Left ventricle myocardium inferior (tissue), 1 donor: ENCODE results near the gene SLC39A2. TPM values are rescaled to one million over a fixed set of nuclear protein-coding genes. Genes with fewer than 3 reads are reported as not detected.
"Not testable (repeated sequence)": the region's sequence is repeated elsewhere in the genome, so short reads cannot be mapped to it uniquely, and the experiment has no call there.

Experiments used
- DNase-seq: peaks from one replicate; pipeline ENCODE4 v3.0.0-alpha.2; 2020
- H3K27ac ChIP-seq: fragments of 200-600 bp; replicated peaks from 2 replicates; pipeline ENCODE4 v1.8.0; 2021
- H3K27me3 ChIP-seq: fragments of 200-600 bp; 2 replicates; pipeline ENCODE4 v1.8.0; 2021; ENCODE audit warnings: low read depth
- H3K36me3 ChIP-seq: fragments of 200-600 bp; 2 replicates; pipeline ENCODE4 v1.8.0; 2021
- H3K4me1 ChIP-seq: fragments of 200-600 bp; 2 replicates; pipeline ENCODE4 v1.8.0; 2021
- H3K4me3 ChIP-seq: fragments of 200-600 bp; 2 replicates; pipeline ENCODE4 v1.8.0; 2021; ENCODE audit warnings: mild to moderate bottlenecking, moderate library complexity
- H3K9me3 ChIP-seq: fragments of 200-600 bp; replicated peaks from 2 replicates; pipeline ENCODE4 v1.8.0; 2021
- intact Hi-C: fragments of 100-400 bp; cut with micrococcal nuclease; formaldehyde crosslinking; loops from one replicate; pipeline ENCODE4 v1.11.0; 2022
- total RNA-seq: library from RNA; stranded (reverse); fragmentation: NEBNext Ultra II Directional; extraction: Animal tissue kit (Norgen Biotek cat#: 25700); gene quantifications from one replicate; pipeline ENCODE4 v1.2.1, GENCODE V29; 2021
- TF ChIP-seq, protein P1 (sequence below): fragments of 200-600 bp; IDR thresholded peaks from 2 replicates; pipeline ENCODE4 v1.8.0; 2021; ENCODE audit warnings: antibody characterized with exemption, mild to moderate bottlenecking, borderline replicate concordance
- donor health status: DM: no; HTN: yes; CAD: no; lungs with severe emphysema.

The SLC39A2 gene
- total RNA-seq, 1 donor from 2014 or later, result not detected

DNA sequence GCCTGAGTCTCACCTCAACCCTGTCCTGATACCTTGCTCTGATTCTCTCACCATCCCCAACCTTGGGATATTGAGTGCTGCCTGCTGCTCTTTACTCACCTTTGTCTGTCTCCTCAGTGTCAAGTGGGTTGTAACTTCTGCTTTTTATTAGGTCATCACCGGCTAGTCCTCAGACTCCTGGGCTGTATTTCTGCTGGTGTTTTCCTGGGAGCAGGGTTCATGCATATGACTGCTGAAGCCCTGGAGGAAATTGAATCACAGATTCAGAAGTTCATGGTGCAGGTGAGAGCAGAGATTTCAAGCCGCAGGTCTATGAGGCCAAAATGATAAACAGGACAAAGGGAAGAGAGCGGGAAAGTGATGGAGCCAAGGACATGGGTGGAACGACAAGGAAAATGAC lies 498 bp downstream of the SLC39A2 start:
- intact Hi-C loops, result no loop called here
- TF ChIP-seq, protein P1, sequence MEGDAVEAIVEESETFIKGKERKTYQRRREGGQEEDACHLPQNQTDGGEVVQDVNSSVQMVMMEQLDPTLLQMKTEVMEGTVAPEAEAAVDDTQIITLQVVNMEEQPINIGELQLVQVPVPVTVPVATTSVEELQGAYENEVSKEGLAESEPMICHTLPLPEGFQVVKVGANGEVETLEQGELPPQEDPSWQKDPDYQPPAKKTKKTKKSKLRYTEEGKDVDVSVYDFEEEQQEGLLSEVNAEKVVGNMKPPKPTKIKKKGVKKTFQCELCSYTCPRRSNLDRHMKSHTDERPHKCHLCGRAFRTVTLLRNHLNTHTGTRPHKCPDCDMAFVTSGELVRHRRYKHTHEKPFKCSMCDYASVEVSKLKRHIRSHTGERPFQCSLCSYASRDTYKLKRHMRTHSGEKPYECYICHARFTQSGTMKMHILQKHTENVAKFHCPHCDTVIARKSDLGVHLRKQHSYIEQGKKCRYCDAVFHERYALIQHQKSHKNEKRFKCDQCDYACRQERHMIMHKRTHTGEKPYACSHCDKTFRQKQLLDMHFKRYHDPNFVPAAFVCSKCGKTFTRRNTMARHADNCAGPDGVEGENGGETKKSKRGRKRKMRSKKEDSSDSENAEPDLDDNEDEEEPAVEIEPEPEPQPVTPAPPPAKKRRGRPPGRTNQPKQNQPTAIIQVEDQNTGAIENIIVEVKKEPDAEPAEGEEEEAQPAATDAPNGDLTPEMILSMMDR, result no peak

DNA sequence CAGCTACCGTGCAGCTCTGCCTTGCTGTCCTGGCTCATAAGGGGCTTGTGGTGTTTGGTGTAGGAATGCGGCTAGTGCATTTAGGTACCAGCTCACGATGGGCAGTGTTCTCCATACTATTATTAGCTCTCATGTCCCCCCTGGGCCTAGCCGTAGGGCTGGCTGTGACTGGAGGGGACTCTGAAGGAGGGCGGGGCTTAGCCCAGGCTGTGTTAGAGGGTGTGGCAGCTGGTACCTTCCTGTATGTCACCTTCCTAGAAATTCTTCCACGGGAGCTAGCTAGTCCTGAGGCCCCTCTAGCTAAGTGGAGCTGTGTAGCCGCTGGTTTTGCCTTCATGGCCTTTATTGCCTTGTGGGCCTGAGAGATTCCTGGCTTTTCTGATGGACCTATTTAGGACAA lies 2.1 kb downstream of the SLC39A2 start:
- Histone ChIP-seq H3K27me3 (no peaks in the 10 kb centered on the region), H3K4me1 (peaks cover 10% of the 10 kb centered on the region), H3K4me3 (no peak overlapping the region), H3K36me3 (peaks cover 13% of the 10 kb centered on the region), H3K27ac (no peak overlapping the region), H3K9me3 (no peaks in the 10 kb centered on the region)
- TF ChIP-seq, protein P1, result no peak
- intact Hi-C loops, result no loop called here
- DNase-seq, result no peak

More for the DNA sequence above, 498 bp downstream of the SLC39A2 start:
- peaks cover 29% of the 10 kb centered on the region for H3K36me3 ChIP-seq
- no peak for DNase-seq
- no peak overlapping the region for H3K27ac ChIP-seq
- no peaks in the 10 kb centered on the region for H3K27me3 ChIP-seq
- peaks cover 7% of the 10 kb centered on the region for H3K4me1 ChIP-seq
- no peak overlapping the region for H3K4me3 ChIP-seq
- H3K9me3 ChIP-seq, result no peaks in the 10 kb centered on the region

DNA sequence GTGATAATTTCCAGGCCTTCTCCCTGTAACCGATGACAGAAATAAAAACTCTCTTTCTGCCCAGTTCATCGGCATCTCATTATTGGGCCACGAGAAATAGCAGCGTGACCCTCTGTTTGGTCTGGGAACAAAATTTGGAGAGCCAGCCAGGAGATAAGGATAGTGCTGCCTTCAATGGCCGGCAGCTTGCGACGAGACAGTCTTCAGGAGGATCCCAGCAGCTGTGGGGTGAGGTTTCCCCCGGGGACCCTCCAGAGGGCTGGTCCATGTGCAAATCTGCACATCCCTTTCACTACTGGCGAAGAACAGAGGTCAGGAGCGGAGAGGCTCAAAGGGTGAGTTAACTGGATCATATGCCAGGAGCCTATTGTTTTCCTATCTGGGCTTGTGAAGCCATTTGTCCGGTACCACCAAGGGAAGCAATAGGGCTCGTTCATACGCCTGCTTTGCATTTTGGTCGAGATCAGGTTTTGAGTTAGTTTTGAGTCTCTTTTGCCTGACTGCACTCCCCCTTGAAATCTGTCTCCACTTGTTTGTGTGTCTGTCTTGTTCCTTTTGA lies 4.8 kb downstream of the SLC39A2 start:
- peak overlapping the region; percentile 78 for H3K27ac ChIP-seq

DNA sequence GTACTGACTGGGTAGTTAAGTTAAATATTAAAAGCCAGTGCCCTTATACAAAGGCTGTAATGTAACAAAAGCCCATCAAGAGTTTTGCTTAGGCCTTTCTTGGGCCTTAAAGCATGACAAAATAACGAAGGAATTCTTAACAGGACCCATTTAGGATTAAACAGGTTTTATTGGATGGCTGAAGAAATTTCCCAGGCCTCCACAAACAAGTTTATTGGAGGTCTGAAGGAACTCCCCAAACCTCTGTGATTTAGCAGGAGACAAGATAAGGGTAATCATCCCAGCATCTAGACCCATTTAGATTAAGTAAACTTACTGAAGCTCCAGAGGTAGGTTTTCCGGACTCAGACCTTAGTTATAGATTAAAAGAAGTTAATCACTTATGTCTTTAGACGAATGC lies 10.6 kb downstream of the SLC39A2 start:
- intact Hi-C loops, H3K4me3 ChIP-seq, H3K4me1 ChIP-seq, H3K27me3 ChIP-seq, DNase-seq, H3K9me3 ChIP-seq, H3K27ac ChIP-seq, H3K36me3 ChIP-seq: not testable (repeated sequence)

More for the DNA sequence above, 4.8 kb downstream of the SLC39A2 start:
- Histone ChIP-seq H3K4me3 (peak overlapping the region; percentile 64), H3K27me3 (no peaks in the 10 kb centered on the region), H3K9me3 (no peaks in the 10 kb centered on the region), H3K4me1 (peaks cover 14% of the 10 kb centered on the region), H3K36me3 (no peaks in the 10 kb centered on the region)
- peak; percentile 50 for DNase-seq
- TF ChIP-seq, protein P1, result no peak
- intact Hi-C loops, result no loop called here

DNA sequence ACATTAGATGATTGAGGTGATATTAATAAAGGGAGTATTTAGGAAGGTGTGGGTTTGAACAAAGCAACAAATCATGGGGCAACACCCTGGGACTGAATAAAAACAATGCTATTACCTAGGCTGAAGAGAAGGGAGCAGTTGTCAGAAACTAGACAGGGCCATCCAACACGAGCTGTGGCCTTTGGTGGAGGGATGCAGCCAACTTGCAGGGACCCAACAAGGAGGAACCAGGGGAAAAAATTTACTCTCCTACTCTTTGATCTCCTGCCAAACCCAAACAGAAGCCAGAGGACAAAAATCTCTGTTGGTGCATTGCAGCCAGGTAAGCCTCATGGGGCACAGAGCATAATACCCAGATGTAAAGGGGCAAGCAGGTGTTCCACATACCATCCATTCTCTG lies 12.0 kb downstream of the SLC39A2 start:
- Histone ChIP-seq H3K36me3 (peaks cover 1% of the 10 kb centered on the region), H3K27ac (no peak overlapping the region), H3K27me3 (no peaks in the 10 kb centered on the region), H3K4me1 (peaks cover 19% of the 10 kb centered on the region), H3K9me3 (no peaks in the 10 kb centered on the region), H3K4me3 (no peak overlapping the region)
- intact Hi-C loops, result no loop called here
- TF ChIP-seq, protein P1, result no peak
- DNase-seq, result no peak

DNA sequence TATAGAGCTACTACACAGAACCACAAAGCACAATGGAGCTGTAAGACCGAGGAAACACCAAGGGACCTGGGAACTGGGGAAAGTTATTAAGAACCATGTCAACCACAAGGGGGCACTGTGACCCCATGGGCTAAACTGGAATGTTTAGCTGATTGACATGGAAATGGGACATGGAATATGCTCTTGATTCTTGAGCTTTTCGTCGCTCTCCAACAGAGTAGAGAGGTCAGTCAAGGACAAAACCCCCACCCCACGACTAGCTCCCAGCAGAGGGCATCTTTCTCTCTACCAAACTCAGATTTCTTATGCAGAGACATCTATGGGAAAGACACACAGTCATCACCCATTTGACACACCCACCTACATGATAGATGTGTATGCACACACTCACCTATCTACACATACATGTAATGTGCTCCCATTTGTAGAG lies 15.7 kb downstream of the SLC39A2 start:
- peaks cover 41% of the 10 kb centered on the region for H3K4me1 ChIP-seq
- DNase-seq, result peak; percentile 79
- H3K9me3 ChIP-seq, result no peaks in the 10 kb centered on the region
- intact Hi-C loops, result loop anchor here (2.0 kb wide), 1 partner anchor 26 kb away; no protein-coding TSS in a partner anchor
- TF ChIP-seq, protein P1, result peak; percentile 95
- H3K36me3 ChIP-seq, result peaks cover 38% of the 10 kb centered on the region
- peak overlapping the region; percentile 51 for H3K27ac ChIP-seq
- H3K27me3 ChIP-seq, result no peaks in the 10 kb centered on the region
- H3K4me3 ChIP-seq, result no peak overlapping the region
